Measurements from ENCODE around the gene ENPP6. TPM values are rescaled to one million over a fixed set of nuclear protein-coding genes. Genes with fewer than 3 reads are reported as not detected.
"Not testable (repeated sequence)": the region's sequence is repeated elsewhere in the genome, so short reads cannot be mapped to it uniquely, and the experiment has no call there.

The ENPP6 gene
- polyA plus RNA-seq, 3 donors = 4.0 to 9.4 (median 7.9) TPM

GRCh38 chr4:184238072-184238745, 20.5 kb upstream of the ENPP6 start:
- no peak for DNase-seq

GRCh38 chr4:184237612-184238011, 19.9 kb upstream of the ENPP6 start:
- DNase-seq = no peak

GRCh38 chr4:184235526-184235925, 17.9 kb upstream of the ENPP6 start:
- no peak for DNase-seq

- no peak for DNase-seq
These were observed 16.5 kb upstream of the ENPP6 start for GRCh38 chr4:184234155-184234554.

GRCh38 chr4:184232975-184233374, 15.3 kb upstream of the ENPP6 start:
- no peak for DNase-seq

- no peak for DNase-seq
These were observed 14.5 kb upstream of the ENPP6 start for GRCh38 chr4:184232202-184232601.

- no peak for DNase-seq
These were observed 13.9 kb upstream of the ENPP6 start for GRCh38 chr4:184231573-184231972.

- no peak for DNase-seq
These were observed 10.5 kb upstream of the ENPP6 start for GRCh38 chr4:184228056-184228705.

- no peak for DNase-seq
These were observed 1.2 kb downstream of the ENPP6 start for GRCh38 chr4:184216515-184216914.

GRCh38 chr4:184215709-184216328, 1.9 kb downstream of the ENPP6 start:
- DNase-seq = no peak

- DNase-seq = no peak
These were observed 2.7 kb downstream of the ENPP6 start for GRCh38 chr4:184214931-184215330.

GRCh38 chr4:184207734-184208607, 9.7 kb downstream of the ENPP6 start:
- DNase-seq = not testable (repeated sequence)

- DNase-seq = no peak
These were observed 12.4 kb downstream of the ENPP6 start for GRCh38 chr4:184205243-184205642.

- DNase-seq = no peak
These were observed 14.4 kb downstream of the ENPP6 start for GRCh38 chr4:184203300-184203699.

- DNase-seq = no peak
These were observed 16.5 kb downstream of the ENPP6 start for GRCh38 chr4:184201179-184201578.

- DNase-seq = no peak
These were observed 17.4 kb downstream of the ENPP6 start for GRCh38 chr4:184200296-184200695.

- DNase-seq = no peak
These were observed 17.9 kb downstream of the ENPP6 start for GRCh38 chr4:184199780-184200179.

GRCh38 chr4:184198190-184198589, 19.5 kb downstream of the ENPP6 start:
- DNase-seq = no peak

GRCh38 chr4:184197536-184198082, 20.1 kb downstream of the ENPP6 start:
- DNase-seq = no peak

GRCh38 chr4:184196730-184197385, 20.8 kb downstream of the ENPP6 start:
- DNase-seq = no peak

Measured in renal pelvis (tissue), 4 donors.